OCI-LY3 (cell line): Measurements from ENCODE around the gene ZDHHC22.

ENCODE experiments used
- EZH2phosphoT487 ChIP-seq: fragments of 200-600 bp; shearing (Covaris generic); IDR thresholded peaks from 2 replicates; pipeline ENCODE4 v1.6.1; 2018; ENCODE audit warnings: antibody characterized with exemption, mixed run types, low read depth
- TF ChIP-seq, protein P1 (sequence below): fragments of 200-600, 300-600 bp; sonication (generic); IDR thresholded peaks from 2 replicates; pipeline ENCODE4 v1.5.1; 2014; ENCODE audit warnings: antibody characterized with exemption, low read length, low read depth

- TF ChIP-seq, protein P1, sequence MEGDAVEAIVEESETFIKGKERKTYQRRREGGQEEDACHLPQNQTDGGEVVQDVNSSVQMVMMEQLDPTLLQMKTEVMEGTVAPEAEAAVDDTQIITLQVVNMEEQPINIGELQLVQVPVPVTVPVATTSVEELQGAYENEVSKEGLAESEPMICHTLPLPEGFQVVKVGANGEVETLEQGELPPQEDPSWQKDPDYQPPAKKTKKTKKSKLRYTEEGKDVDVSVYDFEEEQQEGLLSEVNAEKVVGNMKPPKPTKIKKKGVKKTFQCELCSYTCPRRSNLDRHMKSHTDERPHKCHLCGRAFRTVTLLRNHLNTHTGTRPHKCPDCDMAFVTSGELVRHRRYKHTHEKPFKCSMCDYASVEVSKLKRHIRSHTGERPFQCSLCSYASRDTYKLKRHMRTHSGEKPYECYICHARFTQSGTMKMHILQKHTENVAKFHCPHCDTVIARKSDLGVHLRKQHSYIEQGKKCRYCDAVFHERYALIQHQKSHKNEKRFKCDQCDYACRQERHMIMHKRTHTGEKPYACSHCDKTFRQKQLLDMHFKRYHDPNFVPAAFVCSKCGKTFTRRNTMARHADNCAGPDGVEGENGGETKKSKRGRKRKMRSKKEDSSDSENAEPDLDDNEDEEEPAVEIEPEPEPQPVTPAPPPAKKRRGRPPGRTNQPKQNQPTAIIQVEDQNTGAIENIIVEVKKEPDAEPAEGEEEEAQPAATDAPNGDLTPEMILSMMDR: no peak
- TF ChIP-seq EZH2phosphoT487: no peak
Measured at GRCh38 chr14:77139540-77140358, 1.8 kb downstream of the ZDHHC22 start.
